ENCODE measurements around the gene SERPINB6.

- TF ChIP-seq CTCF (IDR thresholded peaks at IDR 0.05; ENCODE audit: low read depth, low read length, poor library complexity, severe bottlenecking) (no peak), EZH2phosphoT487 (IDR thresholded peaks at IDR 0.05; ENCODE audit: borderline replicate concordance, low read length) (no peak)
Measured at GRCh38 chr6:2959909-2960719, 11.3 kb downstream of the SERPINB6 start.
